Fibroblast of peridontal ligament (primary cell): ENCODE results near the gene FAM171A1.
"Not testable (repeated sequence)": the region's sequence is repeated elsewhere in the genome, so short reads cannot be mapped to it uniquely, and the experiment has no call there.

Experiments used
- DNase-seq: peaks from one replicate; pipeline ENCODE4 v3.0.0-alpha.2; 2010; ENCODE audit errors: extremely low read depth

The FAM171A1 gene

GRCh38 chr10:15209827-15210509 is 161.1 kb downstream of the FAM171A1 start:
- peak; percentile 77 for DNase-seq

GRCh38 chr10:15208221-15208620 is 162.9 kb downstream of the FAM171A1 start:
- DNase-seq = no peak

- DNase-seq = not testable (repeated sequence)
These were observed 163.7 kb downstream of the FAM171A1 start for GRCh38 chr10:15207410-15207809.

- no peak for DNase-seq
These were observed 168.4 kb downstream of the FAM171A1 start for GRCh38 chr10:15202639-15203038.

- DNase-seq = not testable (repeated sequence)
These were observed 168.8 kb downstream of the FAM171A1 start for GRCh38 chr10:15202301-15202621.

GRCh38 chr10:15201589-15202300 is 169.3 kb downstream of the FAM171A1 start:
- DNase-seq = peak; percentile 54

- DNase-seq = peak; percentile 83
These were observed 170.5 kb downstream of the FAM171A1 start for GRCh38 chr10:15200626-15201025.

GRCh38 chr10:15197911-15198310 is 173.2 kb downstream of the FAM171A1 start:
- DNase-seq = no peak

- DNase-seq = peak; percentile 58
These were observed 173.8 kb downstream of the FAM171A1 start for GRCh38 chr10:15197276-15197675.

GRCh38 chr10:15196021-15196834 is 174.9 kb downstream of the FAM171A1 start:
- no peak for DNase-seq

GRCh38 chr10:15189133-15189885 is 181.8 kb downstream of the FAM171A1 start:
- no peak for DNase-seq

- no peak for DNase-seq
These were observed 182.5 kb downstream of the FAM171A1 start for GRCh38 chr10:15188603-15189002.

- DNase-seq = no peak
These were observed 187.2 kb downstream of the FAM171A1 start for GRCh38 chr10:15183689-15184481.

- DNase-seq = peak; percentile 69
These were observed 188.4 kb downstream of the FAM171A1 start for GRCh38 chr10:15182540-15183207.

- no peak for DNase-seq
These were observed 189.4 kb downstream of the FAM171A1 start for GRCh38 chr10:15181576-15182156.

GRCh38 chr10:15180736-15181135 is 190.4 kb downstream of the FAM171A1 start:
- no peak for DNase-seq

GRCh38 chr10:15176269-15176668 is 194.8 kb downstream of the FAM171A1 start:
- no peak for DNase-seq

GRCh38 chr10:15175587-15175986 is 195.5 kb downstream of the FAM171A1 start:
- DNase-seq = no peak

- no peak for DNase-seq
These were observed 198.7 kb downstream of the FAM171A1 start for GRCh38 chr10:15172306-15172840.
